ENCODE results near the gene PPP6R1. TPM values are rescaled to one million over a fixed set of nuclear protein-coding genes. Genes with fewer than 3 reads are reported as not detected.
"Not testable (repeated sequence)": the region's sequence is repeated elsewhere in the genome, so short reads cannot be mapped to it uniquely, and the experiment has no call there.

PPP6R1 gene
- total RNA-seq, 1 donor from 2014 or later = 220 TPM

- Mint-ChIP-seq H3K9me3 (no peaks in the 10 kb centered on the region), H3K36me3 (ENCODE audit: low read depth) (no peaks in the 10 kb centered on the region), H3K27ac (no peak overlapping the region), H3K4me3 (no peak overlapping the region), H3K27me3 (peaks cover 38% of the 10 kb centered on the region), H3K4me1 (no peaks in the 10 kb centered on the region)
- TF ChIP-seq CTCF (IDR thresholded peaks at IDR 0.05) = no peak
- peak; percentile 42 for ATAC-seq (ENCODE audit: low read depth)
- POLR2A ChIA-PET = interaction anchor here (0.6 to 1.1 kb wide), 2 partner anchors 84 to 201 kb away, joined by 4 to 5 read pairs; partner anchors contain the start of gene UBE2S
- CTCF ChIA-PET = no interaction called here
- intact Hi-C loops (cut with micrococcal nuclease) = no loop called here
- no peak for DNase-seq
These were observed 51.9 kb downstream of the PPP6R1 start for GRCh38 chr19:55206664-55207500.

- ChIA-PET CTCF (interaction anchor here (1.5 kb wide), 1 partner anchor 182 kb away, joined by 5 read pairs; the partner anchor contains the start of gene TMEM238), POLR2A (interaction anchor here (0.7 kb wide), 1 partner anchor 57 kb away, joined by 3 read pairs; the partner anchor contains the start of gene PPP6R1)
- not testable (repeated sequence) for H3K9me3 Mint-ChIP-seq; DNase-seq; H3K4me1 Mint-ChIP-seq; H3K4me3 Mint-ChIP-seq; H3K36me3 Mint-ChIP-seq (ENCODE audit: low read depth); H3K27ac Mint-ChIP-seq
- peak; percentile 31 for ATAC-seq (ENCODE audit: low read depth)
- H3K27me3 Mint-ChIP-seq = peaks cover 53% of the 10 kb centered on the region
- intact Hi-C loops (cut with micrococcal nuclease) = loop anchor here (5.0 kb wide), 1 partner anchor 215 kb away; no protein-coding TSS in a partner anchor
These were observed 56.6 kb downstream of the PPP6R1 start for GRCh38 chr19:55202199-55202598.

GRCh38 chr19:55199620-55200204 lies 59.1 kb downstream of the PPP6R1 start:
- Mint-ChIP-seq H3K27me3 (peaks cover 35% of the 10 kb centered on the region), H3K9me3 (no peaks in the 10 kb centered on the region), H3K27ac (no peak overlapping the region), H3K4me3 (no peak overlapping the region), H3K4me1 (no peaks in the 10 kb centered on the region), H3K36me3 (ENCODE audit: low read depth) (no peaks in the 10 kb centered on the region)
- intact Hi-C loops (cut with micrococcal nuclease) = loop anchor here (5.0 kb wide), 1 partner anchor 218 kb away; no protein-coding TSS in a partner anchor
- ATAC-seq (ENCODE audit: low read depth) (no peak), DNase-seq (no peak)
- ChIA-PET CTCF (no interaction called here), POLR2A (no interaction called here)
- TF ChIP-seq CTCF (IDR thresholded peaks at IDR 0.05) = no peak

GRCh38 chr19:55198651-55199050 lies 60.2 kb downstream of the PPP6R1 start:
- Mint-ChIP-seq H3K4me1 (no peaks in the 10 kb centered on the region), H3K27me3 (peaks cover 29% of the 10 kb centered on the region), H3K27ac (no peak overlapping the region), H3K4me3 (no peak overlapping the region), H3K36me3 (ENCODE audit: low read depth) (no peaks in the 10 kb centered on the region), H3K9me3 (no peaks in the 10 kb centered on the region)
- intact Hi-C loops (cut with micrococcal nuclease) = no loop called here
- ChIA-PET POLR2A (no interaction called here), CTCF (no interaction called here)
- ATAC-seq (ENCODE audit: low read depth) (no peak), DNase-seq (no peak)
- TF ChIP-seq CTCF (IDR thresholded peaks at IDR 0.05) = no peak

- no peaks in the 10 kb centered on the region for H3K9me3 Mint-ChIP-seq
- intact Hi-C loops (cut with micrococcal nuclease) = no loop called here
- H3K4me1 Mint-ChIP-seq = no peaks in the 10 kb centered on the region
- H3K36me3 Mint-ChIP-seq (ENCODE audit: low read depth) = no peaks in the 10 kb centered on the region
- ChIA-PET CTCF (no interaction called here), POLR2A (no interaction called here)
- no peak for TF ChIP-seq CTCF (IDR thresholded peaks at IDR 0.05)
- H3K27ac Mint-ChIP-seq = no peak overlapping the region
- DNase-seq (no peak), ATAC-seq (ENCODE audit: low read depth) (no peak)
- H3K4me3 Mint-ChIP-seq = no peak overlapping the region
- peaks cover 27% of the 10 kb centered on the region for H3K27me3 Mint-ChIP-seq
These were observed 61.3 kb downstream of the PPP6R1 start for GRCh38 chr19:55197528-55197927.

All from activated B cell treated with CpG ODN at 0.5 μM for 24 hours (primary cell).